Vagina (tissue), 2 donors: ENCODE measurements around the gene LNP1. TPM values are rescaled to one million over a fixed set of nuclear protein-coding genes. Genes with fewer than 3 reads are reported as not detected.
"Not testable (repeated sequence)": the region's sequence is repeated elsewhere in the genome, so short reads cannot be mapped to it uniquely, and the experiment has no call there.

ENCODE experiments used
- DNase-seq, 2 donors: peaks; one replicate each; pipeline ENCODE4 v3.0.0-alpha.2; 2017; ENCODE audit errors: extremely low spot score in 2 of 2
- H3K27ac ChIP-seq: fragments of 200-600 bp; sonication (generic); one replicate; pipeline ENCODE4 v1.5.1; 2019
- H3K27me3 ChIP-seq: fragments of 200-600 bp; sonication (generic); one replicate; pipeline ENCODE4 v1.5.1; 2019
- H3K36me3 ChIP-seq, 2 donors: fragments of 200-600 bp; sonication (generic); one replicate each; pipeline ENCODE4 v1.5.1; 2017 to 2019
- H3K4me1 ChIP-seq: fragments of 200-600 bp; sonication (generic); one replicate; pipeline ENCODE4 v1.5.1; 2019
- H3K4me3 ChIP-seq, 2 donors: fragments of 200-600 bp; sonication (generic); 1 replicate in 1 of 2; 2 replicates in 1 of 2; pipeline ENCODE4 v1.5.1; 2016 to 2019
- H3K9me3 ChIP-seq: fragments of 200-600 bp; sonication (generic); one replicate; pipeline ENCODE4 v1.5.1; 2019
- POLR2A ChIP-seq, 2 donors: fragments of 450-650 bp; IDR thresholded peaks; one replicate each; pipeline ENCODE4 v1.6.1; 2017; ENCODE audit warnings: antibody characterized with exemption in 2 of 2, mild to moderate bottlenecking in 2 of 2, moderate library complexity in 2 of 2
- POLR2AphosphoS5 ChIP-seq, 2 donors: sonication (generic); formaldehyde crosslinking; IDR thresholded peaks; one replicate each; pipeline ENCODE4 v1.9.0; 2017; ENCODE audit warnings: antibody characterized with exemption in 2 of 2, mild to moderate bottlenecking in 2 of 2, low read depth in 1 of 2; ENCODE audit not compliant: insufficient read depth in 1 of 2
- intact Hi-C: fragments of 100-400 bp; cut with DNase I; formaldehyde crosslinking; loops from one replicate; pipeline ENCODE4 v1.15.1; 2023
- total RNA-seq: library from RNA; depleted of rRNA; stranded (reverse); fragments of >200 nt; gene quantifications from one replicate; pipeline ENCODE4 v1.2.3, GENCODE V29; 2016
- TF ChIP-seq, protein P1 (sequence below), 3 experiments: fragments of 450-650 bp in 2 of 3; fragments of 200-600 bp in 1 of 3; sonication (generic) in 1 of 3; IDR thresholded peaks; one replicate each; pipeline ENCODE4 v1.5.1; 2017 to 2019; ENCODE audit warnings: antibody characterized with exemption in 3 of 3, mild to moderate bottlenecking in 2 of 3, moderate library complexity in 2 of 3

The LNP1 gene
- total RNA-seq, 1 donor from 2014 or later: 4.4 TPM

GRCh38 chr3:100471444-100471843 is 70.1 kb downstream of the LNP1 start:
- DNase-seq: no peak
- Histone ChIP-seq H3K27ac (no peak overlapping the region), H3K4me3 (no peak overlapping the region), H3K4me1 (no peaks in the 10 kb centered on the region), H3K36me3 (no peaks in the 10 kb centered on the region), H3K27me3 (no peaks in the 10 kb centered on the region), H3K9me3 (no peaks in the 10 kb centered on the region)
- intact Hi-C loops: no loop called here
- TF ChIP-seq POLR2AphosphoS5 (IDR thresholded peaks at IDR 0.05; ENCODE audit: insufficient read depth in 1 of 2, low read depth in 1 of 2) (no peak), POLR2A (IDR thresholded peaks at IDR 0.05) (no peak)
- TF ChIP-seq, protein P1, sequence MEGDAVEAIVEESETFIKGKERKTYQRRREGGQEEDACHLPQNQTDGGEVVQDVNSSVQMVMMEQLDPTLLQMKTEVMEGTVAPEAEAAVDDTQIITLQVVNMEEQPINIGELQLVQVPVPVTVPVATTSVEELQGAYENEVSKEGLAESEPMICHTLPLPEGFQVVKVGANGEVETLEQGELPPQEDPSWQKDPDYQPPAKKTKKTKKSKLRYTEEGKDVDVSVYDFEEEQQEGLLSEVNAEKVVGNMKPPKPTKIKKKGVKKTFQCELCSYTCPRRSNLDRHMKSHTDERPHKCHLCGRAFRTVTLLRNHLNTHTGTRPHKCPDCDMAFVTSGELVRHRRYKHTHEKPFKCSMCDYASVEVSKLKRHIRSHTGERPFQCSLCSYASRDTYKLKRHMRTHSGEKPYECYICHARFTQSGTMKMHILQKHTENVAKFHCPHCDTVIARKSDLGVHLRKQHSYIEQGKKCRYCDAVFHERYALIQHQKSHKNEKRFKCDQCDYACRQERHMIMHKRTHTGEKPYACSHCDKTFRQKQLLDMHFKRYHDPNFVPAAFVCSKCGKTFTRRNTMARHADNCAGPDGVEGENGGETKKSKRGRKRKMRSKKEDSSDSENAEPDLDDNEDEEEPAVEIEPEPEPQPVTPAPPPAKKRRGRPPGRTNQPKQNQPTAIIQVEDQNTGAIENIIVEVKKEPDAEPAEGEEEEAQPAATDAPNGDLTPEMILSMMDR (IDR thresholded peaks at IDR 0.05): no peak

GRCh38 chr3:100477851-100478360 is 76.6 kb downstream of the LNP1 start:
- H3K4me1 ChIP-seq, DNase-seq, H3K4me3 ChIP-seq, H3K9me3 ChIP-seq, H3K27ac ChIP-seq, H3K27me3 ChIP-seq, intact Hi-C loops, H3K36me3 ChIP-seq: not testable (repeated sequence)

DNA sequence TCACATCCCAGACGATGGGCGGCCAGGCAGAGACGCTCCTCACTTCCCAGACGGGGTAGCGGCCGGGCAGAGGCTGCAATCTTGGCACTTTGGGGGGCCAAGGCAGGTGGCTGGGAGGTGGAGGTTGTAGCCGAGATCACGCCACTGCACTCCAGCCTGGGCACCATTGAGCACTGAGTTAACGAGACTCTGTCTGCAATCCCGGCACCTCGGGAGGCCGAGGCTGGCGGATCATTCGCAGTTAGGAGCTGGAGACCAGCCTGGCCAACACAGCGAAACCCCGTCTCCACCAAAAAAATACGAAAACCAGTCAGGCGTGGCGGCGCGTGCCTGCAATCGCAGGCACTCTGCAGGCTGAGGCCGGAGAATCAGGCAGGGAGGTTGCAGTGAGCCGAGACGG is 77.2 kb downstream of the LNP1 start:
- H3K27me3 ChIP-seq, intact Hi-C loops, H3K4me1 ChIP-seq, H3K27ac ChIP-seq, DNase-seq, H3K36me3 ChIP-seq, H3K4me3 ChIP-seq, H3K9me3 ChIP-seq: not testable (repeated sequence)

DNA sequence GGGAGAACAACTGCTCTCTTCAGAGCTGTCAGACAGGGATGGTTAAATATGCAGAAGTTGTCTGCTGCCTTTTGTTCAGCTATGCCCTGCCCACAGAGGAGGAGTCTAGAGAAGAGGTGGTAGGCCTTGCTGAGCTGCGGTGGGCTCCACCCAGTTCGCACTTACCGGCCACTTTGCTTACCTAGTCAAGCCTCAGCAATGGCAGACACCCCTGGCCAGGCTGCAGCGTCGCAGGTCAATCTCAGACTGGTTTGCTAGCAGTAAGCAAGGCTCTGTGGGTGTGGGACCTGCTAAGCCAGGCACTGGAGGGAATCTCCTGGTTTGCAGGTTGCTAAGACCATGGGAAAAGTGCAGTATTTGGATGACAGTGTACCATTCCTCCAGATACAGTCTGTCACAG is 78.7 kb downstream of the LNP1 start:
- H3K27ac ChIP-seq: no peak overlapping the region
- no peak for DNase-seq
- no peaks in the 10 kb centered on the region for H3K36me3 ChIP-seq
- no peaks in the 10 kb centered on the region for H3K4me1 ChIP-seq
- intact Hi-C loops: no loop called here
- no peak overlapping the region for H3K4me3 ChIP-seq
- H3K27me3 ChIP-seq: no peaks in the 10 kb centered on the region
- no peaks in the 10 kb centered on the region for H3K9me3 ChIP-seq
- TF ChIP-seq POLR2A (IDR thresholded peaks at IDR 0.05) (no peak), POLR2AphosphoS5 (IDR thresholded peaks at IDR 0.05; ENCODE audit: insufficient read depth in 1 of 2, low read depth in 1 of 2) (no peak)
- TF ChIP-seq, protein P1 (IDR thresholded peaks at IDR 0.05): no peak

DNA sequence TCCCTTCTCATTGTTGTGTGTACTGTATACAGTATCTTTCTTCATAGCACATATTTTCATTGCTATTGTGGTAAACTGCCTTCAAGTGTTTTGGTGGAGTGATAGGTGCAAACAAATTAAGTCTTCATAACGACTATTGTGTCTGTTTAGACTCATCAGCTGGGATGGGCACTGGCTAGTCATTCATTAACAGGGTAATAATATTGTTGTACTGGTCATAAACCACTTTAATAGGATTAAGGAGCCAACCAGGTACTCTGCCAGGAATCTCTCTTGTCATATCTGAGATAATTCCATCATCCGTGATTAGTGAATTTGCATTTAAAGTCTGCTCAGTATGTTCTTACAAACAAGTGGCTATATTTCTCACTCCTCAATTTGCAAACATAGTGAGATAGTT is 80.8 kb downstream of the LNP1 start:
- Histone ChIP-seq H3K27me3 (no peaks in the 10 kb centered on the region), H3K4me3 (no peak overlapping the region), H3K27ac (no peak overlapping the region), H3K9me3 (no peaks in the 10 kb centered on the region), H3K36me3 (no peaks in the 10 kb centered on the region), H3K4me1 (no peaks in the 10 kb centered on the region)
- DNase-seq: no peak
- intact Hi-C loops: no loop called here
- TF ChIP-seq POLR2AphosphoS5 (IDR thresholded peaks at IDR 0.05; ENCODE audit: insufficient read depth in 1 of 2, low read depth in 1 of 2) (no peak), POLR2A (IDR thresholded peaks at IDR 0.05) (no peak)
- TF ChIP-seq, protein P1 (IDR thresholded peaks at IDR 0.05): no peak

- intact Hi-C loops: no loop called here
- H3K27ac ChIP-seq: no peak overlapping the region
- no peak for DNase-seq
- TF ChIP-seq POLR2A (IDR thresholded peaks at IDR 0.05) (no peak), POLR2AphosphoS5 (IDR thresholded peaks at IDR 0.05; ENCODE audit: insufficient read depth in 1 of 2, low read depth in 1 of 2) (no peak)
- TF ChIP-seq, protein P1 (IDR thresholded peaks at IDR 0.05): no peak
- H3K4me1 ChIP-seq: no peaks in the 10 kb centered on the region
- no peaks in the 10 kb centered on the region for H3K27me3 ChIP-seq
- H3K4me3 ChIP-seq: no peak overlapping the region
- H3K36me3 ChIP-seq: no peaks in the 10 kb centered on the region
- H3K9me3 ChIP-seq: no peaks in the 10 kb centered on the region
Measured at GRCh38 chr3:100483529-100483928, 82.2 kb downstream of the LNP1 start.
